ENCODE measurements around the gene NMNAT2. TPM values are rescaled to one million over a fixed set of nuclear protein-coding genes. Genes with fewer than 3 reads are reported as not detected.

The NMNAT2 gene
- total RNA-seq, 2 experiments from 2014 or later = not detected

GRCh38 chr1:183411091-183411490 lies 7.1 kb downstream of the NMNAT2 start:
- no peak overlapping the region for H3K4me3 ChIP-seq (ENCODE audit: low read depth, low read length, poor library complexity, severe bottlenecking)
- no peak overlapping the region for H3K27ac ChIP-seq (ENCODE audit: low read depth, low read length, poor library complexity, severe bottlenecking)
- H4K20me1 ChIP-seq (ENCODE audit: insufficient read depth, low read length) = no peaks in the 10 kb centered on the region
- no peaks in the 10 kb centered on the region for H3K9me3 ChIP-seq (ENCODE audit: low read length)
- no TSS peak for BruUV-seq (replicated peaks)
- H3K36me3 ChIP-seq (ENCODE audit: insufficient read depth, low read length) = no peaks in the 10 kb centered on the region
- no peaks in the 10 kb centered on the region for H3K79me2 ChIP-seq (ENCODE audit: insufficient read depth, low read depth, low read length)
- POLR2A ChIA-PET = no interaction called here
- H3K4me2 ChIP-seq (ENCODE audit: low read length) = no peak overlapping the region
- CTCF ChIA-PET (ENCODE audit: unreplicated experiment) = no interaction called here
- no peak for DNase-seq (ENCODE audit: low spot score)
- no peak overlapping the region for H2AFZ ChIP-seq (ENCODE audit: low read length)
- H3K9me2 ChIP-seq (ENCODE audit: insufficient read depth, low read length) = no peaks in the 10 kb centered on the region
- TF ChIP-seq EZH2phosphoT487 (IDR thresholded peaks at IDR 0.05; ENCODE audit: borderline replicate concordance, low read depth, low read length) = no peak
- TF ChIP-seq, protein P1, sequence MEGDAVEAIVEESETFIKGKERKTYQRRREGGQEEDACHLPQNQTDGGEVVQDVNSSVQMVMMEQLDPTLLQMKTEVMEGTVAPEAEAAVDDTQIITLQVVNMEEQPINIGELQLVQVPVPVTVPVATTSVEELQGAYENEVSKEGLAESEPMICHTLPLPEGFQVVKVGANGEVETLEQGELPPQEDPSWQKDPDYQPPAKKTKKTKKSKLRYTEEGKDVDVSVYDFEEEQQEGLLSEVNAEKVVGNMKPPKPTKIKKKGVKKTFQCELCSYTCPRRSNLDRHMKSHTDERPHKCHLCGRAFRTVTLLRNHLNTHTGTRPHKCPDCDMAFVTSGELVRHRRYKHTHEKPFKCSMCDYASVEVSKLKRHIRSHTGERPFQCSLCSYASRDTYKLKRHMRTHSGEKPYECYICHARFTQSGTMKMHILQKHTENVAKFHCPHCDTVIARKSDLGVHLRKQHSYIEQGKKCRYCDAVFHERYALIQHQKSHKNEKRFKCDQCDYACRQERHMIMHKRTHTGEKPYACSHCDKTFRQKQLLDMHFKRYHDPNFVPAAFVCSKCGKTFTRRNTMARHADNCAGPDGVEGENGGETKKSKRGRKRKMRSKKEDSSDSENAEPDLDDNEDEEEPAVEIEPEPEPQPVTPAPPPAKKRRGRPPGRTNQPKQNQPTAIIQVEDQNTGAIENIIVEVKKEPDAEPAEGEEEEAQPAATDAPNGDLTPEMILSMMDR (conservative IDR thresholded peaks at IDR 0.05; ENCODE audit: low read length) = no peak
- intact Hi-C loops (cut with micrococcal nuclease; ENCODE audit: unreplicated experiment) = no loop called here
- no peaks in the 10 kb centered on the region for H3K4me1 ChIP-seq (ENCODE audit: insufficient read depth, low read length, poor library complexity, severe bottlenecking)

GRCh38 chr1:183407961-183408360 lies 10.2 kb downstream of the NMNAT2 start:
- no peak overlapping the region for H3K27ac ChIP-seq (ENCODE audit: low read depth, low read length, poor library complexity, severe bottlenecking)
- H3K9me3 ChIP-seq (ENCODE audit: low read length) = no peaks in the 10 kb centered on the region
- no peak for TF ChIP-seq EZH2phosphoT487 (IDR thresholded peaks at IDR 0.05; ENCODE audit: borderline replicate concordance, low read depth, low read length)
- TF ChIP-seq, protein P1 (conservative IDR thresholded peaks at IDR 0.05; ENCODE audit: low read length) = no peak
- intact Hi-C loops (cut with micrococcal nuclease; ENCODE audit: unreplicated experiment) = no loop called here
- ChIA-PET CTCF (ENCODE audit: unreplicated experiment) (no interaction called here), POLR2A (no interaction called here)
- H4K20me1 ChIP-seq (ENCODE audit: insufficient read depth, low read length) = no peaks in the 10 kb centered on the region
- no peaks in the 10 kb centered on the region for H3K4me1 ChIP-seq (ENCODE audit: insufficient read depth, low read length, poor library complexity, severe bottlenecking)
- no peak for DNase-seq (ENCODE audit: low spot score)
- H3K36me3 ChIP-seq (ENCODE audit: insufficient read depth, low read length) = no peaks in the 10 kb centered on the region
- H3K79me2 ChIP-seq (ENCODE audit: insufficient read depth, low read depth, low read length) = no peaks in the 10 kb centered on the region
- no peaks in the 10 kb centered on the region for H3K9me2 ChIP-seq (ENCODE audit: insufficient read depth, low read length)
- no peak overlapping the region for H3K4me3 ChIP-seq (ENCODE audit: low read depth, low read length, poor library complexity, severe bottlenecking)
- no TSS peak for BruUV-seq (replicated peaks)
- no peak overlapping the region for H3K4me2 ChIP-seq (ENCODE audit: low read length)
- no peak overlapping the region for H2AFZ ChIP-seq (ENCODE audit: low read length)

DNA sequence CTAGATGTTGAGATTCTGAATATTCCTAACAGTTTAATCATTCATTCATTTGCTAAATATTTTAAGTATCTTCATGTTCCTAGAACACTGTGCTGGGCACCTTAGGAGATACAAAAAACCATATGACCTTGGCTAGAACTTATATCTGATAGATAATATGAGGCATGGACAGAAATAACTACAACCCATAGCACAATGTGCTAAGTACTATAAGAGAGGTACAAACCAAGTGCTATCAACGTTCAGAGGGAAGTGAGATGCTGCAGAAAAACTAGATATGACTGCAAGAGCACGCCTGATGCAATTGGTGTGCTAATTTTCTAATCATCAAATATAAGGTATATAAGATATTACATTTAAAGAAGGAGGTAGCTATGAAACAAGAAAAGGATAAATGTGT lies 10.7 kb downstream of the NMNAT2 start:
- POLR2A ChIA-PET = no interaction called here
- Histone ChIP-seq H2AFZ (ENCODE audit: low read length) (no peak overlapping the region), H3K79me2 (ENCODE audit: insufficient read depth, low read depth, low read length) (no peaks in the 10 kb centered on the region), H3K4me3 (ENCODE audit: low read depth, low read length, poor library complexity, severe bottlenecking) (no peak overlapping the region), H4K20me1 (ENCODE audit: insufficient read depth, low read length) (no peaks in the 10 kb centered on the region), H3K4me1 (ENCODE audit: insufficient read depth, low read length, poor library complexity, severe bottlenecking) (no peaks in the 10 kb centered on the region), H3K9me2 (ENCODE audit: insufficient read depth, low read length) (no peaks in the 10 kb centered on the region), H3K36me3 (ENCODE audit: insufficient read depth, low read length) (no peaks in the 10 kb centered on the region), H3K4me2 (ENCODE audit: low read length) (no peak overlapping the region), H3K9me3 (ENCODE audit: low read length) (no peaks in the 10 kb centered on the region), H3K27ac (ENCODE audit: low read depth, low read length, poor library complexity, severe bottlenecking) (no peak overlapping the region)
- DNase-seq (ENCODE audit: low spot score) = no peak
- BruUV-seq (replicated peaks) = no TSS peak
- intact Hi-C loops (cut with micrococcal nuclease; ENCODE audit: unreplicated experiment) = no loop called here
- TF ChIP-seq, protein P1 (conservative IDR thresholded peaks at IDR 0.05; ENCODE audit: low read length) = no peak
- TF ChIP-seq EZH2phosphoT487 (IDR thresholded peaks at IDR 0.05; ENCODE audit: borderline replicate concordance, low read depth, low read length) = no peak
- CTCF ChIA-PET (ENCODE audit: unreplicated experiment) = no interaction called here

All from OCI-LY7 (cell line).